Osteoblast (primary cell): ENCODE data around the gene SLC25A34. TPM values are rescaled to one million over a fixed set of nuclear protein-coding genes. Genes with fewer than 3 reads are reported as not detected.

Experiments
- DNase-seq: peaks from one replicate; pipeline ENCODE4 v3.0.0; 2011; ENCODE audit warnings: low spot score, mixed read lengths; ENCODE audit not compliant: insufficient read length; ENCODE audit errors: missing footprints
- H2AFZ ChIP-seq: 2 replicates; pipeline ENCODE4 v1.6.0; 2011; ENCODE audit warnings: mild to moderate bottlenecking, low read length
- H3K27ac ChIP-seq: 2 replicates; pipeline ENCODE4 v1.5.1; 2011; ENCODE audit warnings: mild to moderate bottlenecking, low read depth, low read length, moderate library complexity
- H3K27me3 ChIP-seq: 2 replicates; pipeline ENCODE4 v1.6.0; 2012; ENCODE audit warnings: mild to moderate bottlenecking, control low read depth, inconsistent platforms, low read length, moderate library complexity; ENCODE audit not compliant: insufficient read depth
- H3K36me3 ChIP-seq: 2 replicates; pipeline ENCODE4 v1.5.1; 2011; ENCODE audit warnings: mild to moderate bottlenecking, low read length, control low read depth, moderate library complexity; ENCODE audit not compliant: insufficient read depth
- H3K4me1 ChIP-seq: 2 replicates; pipeline ENCODE4 v1.5.1; 2011; ENCODE audit warnings: mild to moderate bottlenecking, low read length, control low read depth, moderate library complexity; ENCODE audit not compliant: insufficient read depth
- H3K4me2 ChIP-seq: 2 replicates; pipeline ENCODE4 v1.6.0; 2011; ENCODE audit warnings: mild to moderate bottlenecking, low read length; ENCODE audit not compliant: insufficient read depth
- H3K4me3 ChIP-seq: fragments of 200-600 bp; sonication (generic); 3 replicates; pipeline ENCODE4 v1.5.1; 2012; ENCODE audit warnings: mild to moderate bottlenecking, low read length, inconsistent platforms; ENCODE audit not compliant: insufficient read depth
- H3K79me2 ChIP-seq: 2 replicates; pipeline ENCODE4 v1.6.0; 2012; ENCODE audit warnings: mild to moderate bottlenecking, low read length, control low read depth, inconsistent platforms; ENCODE audit not compliant: insufficient read depth
- H3K9me3 ChIP-seq: 2 replicates; pipeline ENCODE4 v1.5.1; 2011; ENCODE audit warnings: low read depth, low read length, control low read depth
- H4K20me1 ChIP-seq: 2 replicates; pipeline ENCODE4 v1.6.0; 2012; ENCODE audit warnings: mild to moderate bottlenecking, low read length, control low read depth; ENCODE audit not compliant: insufficient read depth
- CTCF ChIP-seq: IDR thresholded peaks from 2 replicates; pipeline ENCODE4 v1.5.1; 2011; ENCODE audit warnings: mild to moderate bottlenecking, low read depth, low read length, moderate library complexity; ENCODE audit errors: extremely low read depth
- total RNA-seq: library from RNA; depleted of rRNA; stranded (reverse); fragments of >200 nt; gene quantifications from 2 replicates; pipeline ENCODE4 v1.2.3, GENCODE V29; 2012

The SLC25A34 gene
- total RNA-seq, 1 donor: 1.4 TPM

- Histone ChIP-seq H3K4me1 (no peaks in the 10 kb centered on the region), H3K4me3 (no peak overlapping the region), H2AFZ (no peak overlapping the region), H3K4me2 (no peak overlapping the region), H3K36me3 (peaks cover 77% of the 10 kb centered on the region), H3K27me3 (no peaks in the 10 kb centered on the region), H4K20me1 (peaks cover 11% of the 10 kb centered on the region), H3K9me3 (no peaks in the 10 kb centered on the region), H3K79me2 (peaks cover 4% of the 10 kb centered on the region), H3K27ac (no peak overlapping the region)
- no peak for TF ChIP-seq CTCF
- peak; percentile 34 for DNase-seq
Observed at GRCh38 chr1:15771836-15772515, 35.9 kb downstream of the SLC25A34 start.

- no peak for TF ChIP-seq CTCF
- Histone ChIP-seq H3K4me3 (no peak overlapping the region), H3K4me2 (no peak overlapping the region), H3K4me1 (no peaks in the 10 kb centered on the region), H3K27ac (no peak overlapping the region), H2AFZ (no peak overlapping the region), H3K9me3 (no peaks in the 10 kb centered on the region), H3K36me3 (peaks cover 81% of the 10 kb centered on the region), H4K20me1 (peaks cover 5% of the 10 kb centered on the region), H3K79me2 (no peaks in the 10 kb centered on the region), H3K27me3 (no peaks in the 10 kb centered on the region)
- DNase-seq: no peak
Observed at GRCh38 chr1:15775706-15776105, 39.6 kb downstream of the SLC25A34 start.

- peaks cover 2% of the 10 kb centered on the region for H4K20me1 ChIP-seq
- H3K4me2 ChIP-seq: no peak overlapping the region
- H3K79me2 ChIP-seq: no peaks in the 10 kb centered on the region
- no peaks in the 10 kb centered on the region for H3K27me3 ChIP-seq
- TF ChIP-seq CTCF: no peak
- H3K36me3 ChIP-seq: peaks cover 71% of the 10 kb centered on the region
- H3K9me3 ChIP-seq: no peaks in the 10 kb centered on the region
- H3K27ac ChIP-seq: no peak overlapping the region
- H3K4me3 ChIP-seq: no peak overlapping the region
- H2AFZ ChIP-seq: no peak overlapping the region
- DNase-seq: no peak
- no peaks in the 10 kb centered on the region for H3K4me1 ChIP-seq
Observed at GRCh38 chr1:15777909-15778707, 42.0 kb downstream of the SLC25A34 start.

- Histone ChIP-seq H3K4me2 (no peak overlapping the region), H2AFZ (no peak overlapping the region), H3K36me3 (peaks cover 30% of the 10 kb centered on the region), H3K9me3 (no peaks in the 10 kb centered on the region), H3K4me3 (no peak overlapping the region), H3K79me2 (no peaks in the 10 kb centered on the region), H4K20me1 (peaks cover 9% of the 10 kb centered on the region), H3K27ac (peak overlapping the region; percentile 58), H3K4me1 (peaks cover 16% of the 10 kb centered on the region), H3K27me3 (no peaks in the 10 kb centered on the region)
- DNase-seq: no peak
- no peak for TF ChIP-seq CTCF
Observed at GRCh38 chr1:15785683-15786082, 49.6 kb downstream of the SLC25A34 start.
